HG03108 (cell line): ENCODE results near the gene HIGD1C.

Source experiments
- ATAC-seq: cut with Tn5 transposase; IDR thresholded peaks from one replicate; pipeline ENCODE4 v1.9.1; 2021; ENCODE audit warnings: moderate library complexity; ENCODE audit not compliant: unreplicated experiment

The HIGD1C gene

GRCh38 chr12:50981319-50982239 is 29.2 kb downstream of the HIGD1C start:
- no peak for ATAC-seq

DNA sequence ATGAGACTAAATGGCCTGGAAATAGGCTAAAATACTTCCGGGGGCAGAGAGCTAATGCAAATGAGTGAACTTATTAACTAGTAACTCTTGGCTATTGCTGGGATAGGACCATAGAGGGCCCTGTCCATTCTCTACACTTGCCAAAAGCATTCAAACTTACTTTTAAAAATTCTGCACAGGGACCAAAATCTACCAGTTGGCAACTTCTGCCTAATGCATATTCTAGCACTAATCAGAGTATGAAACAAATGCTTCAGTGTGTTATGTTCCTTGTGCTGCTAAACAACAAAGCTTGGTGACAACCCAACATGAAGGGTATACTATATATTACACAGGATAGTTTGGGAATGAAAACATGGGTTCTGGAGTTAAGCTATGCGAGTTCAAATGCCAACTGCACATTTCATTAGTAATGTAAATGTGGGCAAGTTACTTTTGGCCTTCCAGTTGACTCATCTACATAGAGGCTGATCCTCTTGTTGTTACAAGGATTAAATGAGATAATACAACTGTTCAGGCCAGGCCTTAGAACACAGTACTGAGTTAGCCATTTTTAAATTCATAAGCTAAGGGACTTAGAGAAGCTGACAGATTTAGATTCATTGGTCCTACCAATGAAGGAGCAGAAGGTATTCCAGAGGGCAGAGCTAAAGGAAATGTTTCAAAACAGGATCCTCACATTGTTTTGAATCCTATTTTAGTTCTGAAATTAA is 32.4 kb downstream of the HIGD1C start:
- no peak for ATAC-seq

DNA sequence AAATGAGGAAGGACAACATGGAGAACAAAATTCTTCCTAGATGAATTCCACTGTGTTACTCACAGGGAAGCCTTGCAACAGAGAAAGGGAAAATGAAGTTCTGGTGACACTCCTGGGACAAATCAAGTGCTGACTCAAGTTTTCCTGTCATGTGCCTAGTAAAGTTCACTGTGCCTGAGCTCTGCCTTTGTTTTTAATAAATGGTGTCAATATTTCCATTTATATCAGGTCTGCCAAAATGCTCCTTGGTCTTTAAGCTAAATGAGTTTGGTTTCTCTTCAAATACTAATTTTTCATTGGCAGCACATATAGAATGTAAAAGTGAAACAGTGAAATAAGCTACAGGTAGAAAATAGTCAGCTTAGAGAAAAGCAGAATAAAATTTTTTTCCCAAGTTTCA is 33.0 kb downstream of the HIGD1C start:
- no peak for ATAC-seq

DNA sequence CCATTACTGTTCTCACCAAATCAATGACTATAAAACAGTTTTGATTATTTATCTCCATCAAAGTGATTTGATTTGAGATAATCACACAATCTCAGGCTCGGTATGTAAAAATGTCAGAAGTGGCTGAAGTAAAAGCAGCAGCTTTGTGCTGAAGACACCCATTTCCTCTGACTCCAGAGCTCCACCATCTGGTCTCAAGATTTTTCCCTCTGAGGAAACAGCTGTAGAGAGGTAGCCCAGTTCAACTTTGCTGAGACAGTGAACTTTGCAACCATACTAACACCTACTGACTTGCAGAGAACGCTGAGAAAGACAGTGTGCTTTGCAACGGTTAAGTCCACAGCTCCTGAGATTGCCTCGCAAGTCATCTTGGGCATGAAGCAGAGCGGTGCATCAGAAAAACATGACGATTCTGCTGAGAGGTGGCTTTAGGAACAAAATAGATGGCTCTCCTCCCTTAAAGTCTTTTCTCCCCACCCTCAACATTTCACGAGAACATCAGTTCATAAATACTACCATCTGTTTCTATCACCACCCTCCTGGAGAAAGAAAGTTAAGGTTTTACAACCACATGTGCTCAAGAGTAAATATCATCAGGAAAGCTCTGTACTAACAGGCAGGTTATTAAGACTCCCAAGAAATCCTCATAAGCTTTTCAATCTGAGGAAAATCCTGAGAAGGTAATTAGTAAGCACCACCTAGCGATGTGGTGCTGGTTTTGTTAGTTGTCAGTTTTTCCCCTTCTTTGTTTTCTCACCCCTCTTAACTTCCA is 34.8 kb downstream of the HIGD1C start:
- ATAC-seq, result no peak

DNA sequence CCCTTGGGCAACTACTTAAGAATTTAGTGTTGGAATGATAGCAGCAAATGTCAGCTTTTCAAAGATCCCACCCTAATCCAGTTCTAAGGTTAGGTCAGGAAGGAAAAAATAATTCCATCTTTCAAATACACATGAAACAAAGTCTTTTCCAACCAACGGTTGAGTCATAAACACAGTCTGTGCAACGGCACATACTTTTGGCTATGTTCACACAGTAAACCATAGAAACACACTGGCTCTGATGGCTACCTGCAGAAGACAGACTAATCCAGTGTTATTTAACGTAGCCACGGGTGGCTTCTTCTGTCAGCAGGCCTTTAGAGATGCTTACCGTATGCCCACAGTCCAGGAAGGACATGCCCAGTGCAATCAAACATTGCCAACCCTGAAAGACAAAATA is 35.7 kb downstream of the HIGD1C start:
- no peak for ATAC-seq

DNA sequence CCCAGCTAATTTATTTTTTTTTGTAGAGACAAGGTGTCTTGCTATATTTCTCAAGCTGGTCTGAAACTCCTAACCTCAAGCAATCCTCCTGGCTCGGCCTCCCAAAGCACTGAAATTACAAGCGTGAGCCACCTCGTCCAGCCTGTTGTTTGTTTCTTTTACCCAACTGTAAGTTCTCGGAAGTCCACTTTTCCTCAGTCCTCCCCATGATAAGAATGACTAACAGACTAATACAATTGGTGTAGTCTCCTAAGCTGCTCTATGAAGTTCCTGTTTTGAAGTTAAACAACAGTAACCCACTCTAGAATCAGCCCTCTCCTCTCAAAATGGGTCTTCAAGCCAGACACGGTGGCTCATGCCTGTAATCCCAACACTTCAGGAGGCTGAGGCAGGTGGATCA is 36.5 kb downstream of the HIGD1C start:
- ATAC-seq, result no peak

- ATAC-seq, result no peak
Observed at GRCh38 chr12:50990147-50990727, 37.9 kb downstream of the HIGD1C start.

- ATAC-seq, result no peak
Observed at GRCh38 chr12:50990791-50991190, 38.4 kb downstream of the HIGD1C start.

GRCh38 chr12:50991291-50991690 is 38.9 kb downstream of the HIGD1C start:
- no peak for ATAC-seq

GRCh38 chr12:50992819-50993218 is 40.5 kb downstream of the HIGD1C start:
- no peak for ATAC-seq

GRCh38 chr12:50999093-50999492 is 46.7 kb downstream of the HIGD1C start:
- ATAC-seq, result no peak

DNA sequence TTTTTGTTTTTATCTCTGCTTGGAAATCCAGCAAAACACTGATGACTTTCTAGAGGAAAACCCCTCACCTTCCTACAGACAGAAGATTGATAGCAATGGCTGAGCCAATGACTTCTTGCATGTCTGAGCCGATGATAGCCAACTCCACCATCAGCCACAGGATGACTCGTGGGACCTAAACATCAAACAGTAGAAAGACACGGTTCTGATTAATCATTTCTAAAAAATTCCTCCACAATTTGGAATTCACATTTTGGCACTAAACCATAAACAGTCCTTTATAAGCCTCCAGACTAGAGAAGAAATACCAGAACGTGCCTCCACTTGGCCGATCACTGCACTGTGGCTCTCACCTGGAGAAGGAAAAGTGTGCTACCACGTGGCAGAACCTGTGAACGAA is 47.9 kb downstream of the HIGD1C start:
- no peak for ATAC-seq

GRCh38 chr12:51001799-51002198 is 49.5 kb downstream of the HIGD1C start:
- no peak for ATAC-seq

GRCh38 chr12:51004504-51004903 is 52.2 kb downstream of the HIGD1C start:
- no peak for ATAC-seq

DNA sequence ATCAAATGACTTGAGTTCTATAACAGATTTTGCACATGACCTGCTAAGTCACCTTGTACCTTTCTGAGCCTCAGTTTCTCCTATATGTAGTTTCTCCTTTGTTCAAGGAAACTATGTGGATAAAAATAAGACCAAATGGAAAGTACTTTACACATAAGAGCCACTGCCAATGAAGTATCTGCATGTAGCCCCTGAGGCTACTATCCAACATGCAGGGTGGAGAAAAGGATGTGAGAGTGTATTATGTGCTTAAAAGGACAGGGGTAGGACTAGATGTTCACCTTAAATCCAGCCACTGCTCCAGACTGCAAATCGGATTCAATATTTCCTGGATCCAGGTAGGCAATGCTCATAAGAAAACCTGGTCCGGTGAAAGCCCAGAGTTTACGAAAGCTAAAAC is 52.7 kb downstream of the HIGD1C start:
- ATAC-seq, result no peak

DNA sequence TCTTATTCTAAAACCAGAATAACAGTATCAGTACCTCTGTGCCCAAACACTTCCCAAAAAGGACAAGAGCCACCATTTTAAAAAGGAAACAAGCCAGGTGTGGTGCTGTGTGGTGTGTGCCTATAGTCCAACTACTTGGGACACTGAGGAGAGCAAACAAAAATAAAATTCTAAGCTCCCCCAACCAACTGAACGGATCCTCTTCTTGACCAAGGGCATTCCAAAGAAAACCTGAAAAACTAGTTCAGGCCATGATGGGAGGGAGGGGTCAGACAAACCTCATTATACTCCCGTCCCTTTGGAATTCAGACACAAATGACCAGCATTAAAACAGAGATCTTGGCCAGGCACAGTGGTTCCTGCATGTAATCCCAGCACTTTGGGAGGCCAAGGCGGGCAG is 53.3 kb downstream of the HIGD1C start:
- no peak for ATAC-seq

DNA sequence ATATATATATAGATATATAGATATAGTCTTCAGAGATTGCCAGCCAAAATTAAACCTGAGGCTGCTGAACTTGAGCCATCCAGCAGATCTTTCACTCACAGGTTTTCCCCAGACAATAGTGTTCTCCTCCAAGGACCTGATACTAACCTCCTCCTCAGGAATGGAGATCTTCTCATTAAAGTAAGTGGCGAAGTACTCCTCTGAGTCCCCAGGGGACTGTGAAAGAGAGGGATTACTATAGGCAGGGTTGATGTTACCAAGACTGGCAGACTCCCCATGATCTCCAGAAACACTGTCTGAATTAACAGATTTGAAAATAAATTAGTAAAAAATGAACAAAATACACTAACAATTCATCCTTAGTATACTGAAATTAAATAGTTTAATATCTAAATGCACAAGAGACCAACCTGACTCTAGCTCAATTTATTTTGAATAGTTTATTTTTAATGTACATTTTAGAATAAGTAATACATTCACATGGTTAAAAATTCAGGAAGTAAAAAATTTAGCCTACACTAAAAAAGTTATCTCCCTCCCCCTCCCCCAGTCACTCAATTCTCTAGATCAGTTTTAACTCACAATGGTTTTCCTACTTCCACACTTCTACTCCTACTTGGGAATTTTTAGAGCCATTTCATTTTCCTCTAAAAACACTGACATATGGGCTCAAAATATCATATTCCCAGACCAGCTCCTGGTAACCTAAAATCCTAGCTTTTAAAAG is 56.1 kb downstream of the HIGD1C start:
- ATAC-seq, result no peak

GRCh38 chr12:51009056-51009440 is 56.7 kb downstream of the HIGD1C start:
- ATAC-seq, result no peak

- ATAC-seq, result no peak
Observed at GRCh38 chr12:51011955-51012354, 59.6 kb downstream of the HIGD1C start.

- no peak for ATAC-seq
Observed at GRCh38 chr12:51012570-51013236, 60.4 kb downstream of the HIGD1C start.
